ENCODE results near the gene IFNG-AS1. TPM values are rescaled to one million over a fixed set of nuclear protein-coding genes. Genes with fewer than 3 reads are reported as not detected.

IFNG-AS1 gene
- total RNA-seq (under 1 TPM; 0.42 to 0.54 TPM), polyA plus RNA-seq (not detected)
- long read RNA-seq, donor 1, result 0 reads
- long read RNA-seq, donor 2, partial matches to known transcripts, result 0 of 1 reads
- long read RNA-seq, donor 2, other reads (novel, unspliced or antisense), result 1 of 1 reads

DNA sequence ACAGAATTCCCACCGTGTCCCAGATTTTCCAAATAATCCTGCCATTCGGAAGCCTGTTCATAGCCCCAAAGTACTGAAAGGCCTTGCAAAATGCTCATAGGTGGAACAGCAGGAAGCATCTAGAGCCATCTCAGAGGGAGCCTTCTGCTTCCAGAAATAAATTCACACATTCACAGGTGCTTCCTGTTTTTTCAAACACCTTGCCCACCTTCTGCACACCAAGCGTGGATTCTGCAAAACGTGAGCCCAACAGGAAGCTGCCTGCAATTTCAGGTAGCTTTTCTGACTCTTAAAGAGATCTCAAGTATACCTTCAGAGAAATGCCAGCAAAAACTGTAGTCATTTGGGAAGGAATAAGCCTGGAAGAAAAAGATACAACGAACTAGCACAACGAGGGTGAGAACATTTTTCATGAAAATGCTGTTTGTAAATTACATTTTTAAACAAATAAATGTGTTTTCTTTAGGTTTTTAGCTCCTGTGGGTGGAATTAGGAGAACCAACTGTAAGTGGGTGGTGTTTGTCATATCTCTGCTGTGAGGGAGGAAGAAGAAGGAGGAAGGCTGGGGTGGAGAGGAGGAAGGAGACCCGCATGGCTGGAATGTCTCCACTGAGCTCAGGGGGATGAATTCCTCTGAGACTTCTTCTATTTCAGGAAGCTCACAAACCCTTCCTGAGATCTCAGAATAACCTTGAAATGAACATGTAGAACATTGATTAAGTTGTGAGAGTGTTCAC is at the start of gene IFNG-AS1:
IFNG-AS1 (plus strand) TSS at position 264 of the 737 bp plus-strand sequence.
- Histone ChIP-seq H3K27ac (ENCODE audit: low read depth in 1 of 2, low read length in 2 of 2) (no peak within 1 kb of the TSS), H3K27me3 (ENCODE audit: control insufficient read depth in 1 of 2, insufficient read depth in 2 of 2, low read length in 1 of 2) (peaks cover 0 to 2% of the 10 kb centered on the region in 2 donors), H3K9me3 (ENCODE audit: control insufficient read depth, low read length) (peaks cover 2% of the 10 kb centered on the region), H3K36me3 (ENCODE audit: control insufficient read depth in 1 of 2, insufficient read depth in 2 of 2, low read length in 1 of 2) (no peaks in the 10 kb centered on the region), H3K4me3 (ENCODE audit: low read length in 2 of 2) (no peak within 1 kb of the TSS), H3K4me1 (ENCODE audit: control insufficient read depth in 1 of 2, insufficient read depth in 2 of 2, low read length in 2 of 2) (no peaks in the 10 kb centered on the region)
- DNase-seq (no peak), ATAC-seq (ENCODE audit: low FRiP score) (no peak)
- 52 to 56% methylated on average over 7 of the region's 7 CpGs for WGBS, 2 donors
- intact Hi-C loops (cut with DNase I), result no loop called here

DNA sequence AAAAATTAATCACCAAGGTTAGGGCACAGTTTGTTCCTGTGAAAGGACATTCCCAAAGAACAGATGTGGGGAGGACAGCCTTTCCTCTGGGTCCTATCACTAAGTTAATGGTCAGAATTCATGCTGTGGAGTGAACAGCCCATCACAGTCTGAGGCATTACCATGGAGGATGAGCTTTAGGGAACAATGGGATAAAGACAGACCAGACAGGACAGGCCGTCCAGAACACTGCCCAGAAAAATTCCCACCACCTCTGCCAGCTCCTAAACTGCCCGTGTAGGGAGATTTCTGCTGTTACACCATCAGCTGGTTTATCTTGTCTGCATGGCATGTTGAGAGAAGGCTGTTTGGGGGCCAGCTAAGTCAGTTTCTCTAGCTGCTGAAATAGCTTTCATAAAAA is 49.6 kb upstream of the IFNG-AS1 start:
- Histone ChIP-seq H3K27me3 (ENCODE audit: control insufficient read depth in 1 of 2, insufficient read depth in 2 of 2, low read length in 1 of 2) (no peaks in the 10 kb centered on the region), H3K4me1 (ENCODE audit: control insufficient read depth in 1 of 2, insufficient read depth in 2 of 2, low read length in 2 of 2) (no peaks in the 10 kb centered on the region), H3K4me3 (ENCODE audit: low read length in 2 of 2) (no peak overlapping the region), H3K27ac (ENCODE audit: low read depth in 1 of 2, low read length in 2 of 2) (no peak overlapping the region), H3K36me3 (ENCODE audit: control insufficient read depth in 1 of 2, insufficient read depth in 2 of 2, low read length in 1 of 2) (no peaks in the 10 kb centered on the region), H3K9me3 (ENCODE audit: control insufficient read depth, low read length) (no peaks in the 10 kb centered on the region)
- 58 to 59% methylated on average over 2 of the region's 2 CpGs for WGBS, 2 donors
- DNase-seq, result no peak
- no peak for ATAC-seq (ENCODE audit: low FRiP score)
- intact Hi-C loops (cut with DNase I), result loop anchor here (5.0 to 10.0 kb wide), 4 partner anchors 285 to 582 kb away; partner anchors contain the start of gene DYRK2 (in 1 of the 2)

DNA sequence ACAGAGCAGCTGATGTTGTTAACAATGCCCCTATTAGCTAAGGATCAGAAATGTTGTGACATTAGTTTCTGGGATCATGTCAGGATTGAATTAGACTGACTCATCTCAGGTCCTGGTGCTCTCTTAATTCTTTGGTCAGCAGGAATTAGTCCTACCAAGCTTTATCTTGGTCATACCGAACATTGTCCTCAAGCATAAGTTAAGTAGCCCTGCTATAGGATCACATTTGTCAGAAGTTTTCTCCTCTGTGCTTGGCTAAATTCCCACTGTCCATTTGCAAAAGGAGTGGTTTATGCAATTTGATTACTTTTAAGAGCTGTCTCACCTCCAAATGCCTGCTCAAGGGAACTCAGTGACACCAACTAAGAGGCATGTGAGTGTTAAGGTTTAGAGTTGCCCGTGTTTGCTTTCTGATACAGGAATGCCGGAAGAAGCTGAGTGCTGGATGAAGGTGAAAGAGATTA is 48.4 kb upstream of the IFNG-AS1 start:
- Histone ChIP-seq H3K4me3 (ENCODE audit: low read length in 2 of 2) (no peak overlapping the region), H3K27me3 (ENCODE audit: control insufficient read depth in 1 of 2, insufficient read depth in 2 of 2, low read length in 1 of 2) (no peaks in the 10 kb centered on the region), H3K27ac (ENCODE audit: low read depth in 1 of 2, low read length in 2 of 2) (no peak overlapping the region), H3K4me1 (ENCODE audit: control insufficient read depth in 1 of 2, insufficient read depth in 2 of 2, low read length in 2 of 2) (no peaks in the 10 kb centered on the region), H3K9me3 (ENCODE audit: control insufficient read depth, low read length) (no peaks in the 10 kb centered on the region), H3K36me3 (ENCODE audit: control insufficient read depth in 1 of 2, insufficient read depth in 2 of 2, low read length in 1 of 2) (no peaks in the 10 kb centered on the region)
- intact Hi-C loops (cut with DNase I), result loop anchor here (5.0 kb wide), 2 partner anchors 499 to 584 kb away; no protein-coding TSS in a partner anchor
- WGBS, 2 donors, result 62 to 64% methylated on average over 3 of the region's 3 CpGs
- ATAC-seq (ENCODE audit: low FRiP score) (no peak), DNase-seq (no peak)

DNA sequence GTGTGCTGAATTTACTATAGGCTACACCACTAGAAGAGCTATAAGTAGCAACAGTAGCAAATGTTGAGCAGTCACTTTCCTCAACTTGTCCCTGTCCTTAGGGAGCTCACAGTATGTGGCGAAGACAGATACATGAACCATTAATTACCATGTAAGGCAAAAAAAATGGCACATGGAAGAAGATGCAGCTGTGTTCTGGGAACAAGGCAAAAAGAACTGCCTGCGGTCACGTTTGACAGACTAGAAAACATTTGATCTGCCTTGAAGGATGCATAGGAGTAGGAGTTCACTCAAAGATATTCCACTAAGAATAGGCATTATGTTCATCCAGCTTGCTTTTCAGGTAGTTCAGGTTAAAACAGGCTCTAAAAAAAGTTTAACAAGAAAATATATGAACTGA is 46.5 kb upstream of the IFNG-AS1 start:
- Histone ChIP-seq H3K36me3 (ENCODE audit: control insufficient read depth in 1 of 2, insufficient read depth in 2 of 2, low read length in 1 of 2) (no peaks in the 10 kb centered on the region), H3K27ac (ENCODE audit: low read depth in 1 of 2, low read length in 2 of 2) (no peak overlapping the region), H3K9me3 (ENCODE audit: control insufficient read depth, low read length) (no peaks in the 10 kb centered on the region), H3K4me1 (ENCODE audit: control insufficient read depth in 1 of 2, insufficient read depth in 2 of 2, low read length in 2 of 2) (no peaks in the 10 kb centered on the region), H3K27me3 (ENCODE audit: control insufficient read depth in 1 of 2, insufficient read depth in 2 of 2, low read length in 1 of 2) (no peaks in the 10 kb centered on the region), H3K4me3 (ENCODE audit: low read length in 2 of 2) (no peak overlapping the region)
- no peak for ATAC-seq (ENCODE audit: low FRiP score)
- intact Hi-C loops (cut with DNase I), result loop anchor here (2.0 to 5.0 kb wide), 3 partner anchors 500 to 586 kb away; no protein-coding TSS in a partner anchor
- no peak for DNase-seq
- WGBS, 2 donors, result 86 to 88% methylated on average over 3 of the region's 3 CpGs

DNA sequence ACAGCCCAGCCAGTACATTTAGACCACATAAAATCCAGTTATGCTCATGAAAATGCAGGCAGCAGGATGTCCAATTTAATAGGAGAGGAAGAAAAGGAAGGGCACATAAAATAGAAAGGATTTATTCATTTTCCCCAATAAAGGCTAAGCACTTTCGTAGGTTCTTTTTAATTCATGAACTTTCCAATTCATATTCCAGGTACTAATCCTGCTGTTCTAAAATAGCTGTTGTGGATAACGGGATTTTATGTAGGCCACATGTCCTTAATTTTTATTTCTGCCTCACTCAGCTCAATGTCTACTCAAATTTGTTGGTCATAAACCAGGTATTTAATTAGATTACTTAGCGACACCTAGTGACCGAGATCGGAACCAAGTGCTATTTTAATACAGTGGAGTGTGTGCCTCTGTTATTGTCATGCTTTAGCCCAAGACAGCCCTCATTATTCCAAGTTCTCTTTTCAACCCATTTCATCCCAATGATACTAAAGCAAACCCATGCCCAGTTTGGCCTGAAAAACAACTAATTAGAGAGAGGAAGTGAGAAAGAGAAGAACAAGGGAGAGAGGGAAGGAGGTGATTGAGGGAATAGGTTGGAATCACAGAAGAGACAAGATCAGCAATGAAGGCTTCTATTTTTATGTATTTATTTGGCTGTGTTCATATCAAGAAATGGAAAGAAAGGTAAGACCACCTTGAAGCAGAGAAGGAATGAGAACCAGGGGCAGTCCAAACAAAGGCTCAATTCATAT is 45.9 kb upstream of the IFNG-AS1 start:
- Histone ChIP-seq H3K27me3 (ENCODE audit: control insufficient read depth in 1 of 2, insufficient read depth in 2 of 2, low read length in 1 of 2) (no peaks in the 10 kb centered on the region), H3K9me3 (ENCODE audit: control insufficient read depth, low read length) (no peaks in the 10 kb centered on the region), H3K27ac (ENCODE audit: low read depth in 1 of 2, low read length in 2 of 2) (no peak overlapping the region), H3K36me3 (ENCODE audit: control insufficient read depth in 1 of 2, insufficient read depth in 2 of 2, low read length in 1 of 2) (no peaks in the 10 kb centered on the region), H3K4me3 (ENCODE audit: low read length in 2 of 2) (no peak overlapping the region), H3K4me1 (ENCODE audit: control insufficient read depth in 1 of 2, insufficient read depth in 2 of 2, low read length in 2 of 2) (no peaks in the 10 kb centered on the region)
- ATAC-seq (ENCODE audit: low FRiP score), result peak; percentile 90
- WGBS, 2 donors, result 7 to 9% methylated on average over 5 of the region's 5 CpGs
- peak in 1 of 2 donors; percentile 54 for DNase-seq
- intact Hi-C loops (cut with DNase I), result loop anchor here (2.0 to 5.0 kb wide), 3 partner anchors 501 to 587 kb away; no protein-coding TSS in a partner anchor

DNA sequence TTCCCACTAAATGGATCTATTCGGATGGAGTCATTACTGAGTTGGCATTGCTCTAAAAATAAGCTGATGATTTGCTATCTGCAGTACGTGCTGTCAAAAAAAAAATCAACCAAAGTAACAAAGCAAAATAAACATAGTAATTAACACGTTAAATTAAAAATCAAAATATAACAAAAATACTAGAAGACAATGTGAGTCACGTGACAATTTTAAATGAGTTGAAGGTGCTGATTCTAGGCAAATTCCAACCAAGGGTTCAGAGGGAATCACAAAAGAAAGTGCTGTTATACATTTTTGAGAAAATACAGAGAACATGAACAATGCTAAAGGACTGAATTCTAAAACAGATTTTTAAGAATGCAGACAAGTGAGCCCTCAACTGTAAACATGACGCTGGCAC is 45.2 kb upstream of the IFNG-AS1 start:
- H3K36me3 ChIP-seq (ENCODE audit: control insufficient read depth in 1 of 2, insufficient read depth in 2 of 2, low read length in 1 of 2), result no peaks in the 10 kb centered on the region
- no peaks in the 10 kb centered on the region for H3K27me3 ChIP-seq (ENCODE audit: control insufficient read depth in 1 of 2, insufficient read depth in 2 of 2, low read length in 1 of 2)
- H3K4me3 ChIP-seq (ENCODE audit: low read length in 2 of 2), result no peak overlapping the region
- no peaks in the 10 kb centered on the region for H3K9me3 ChIP-seq (ENCODE audit: control insufficient read depth, low read length)
- ATAC-seq (ENCODE audit: low FRiP score), result no peak
- H3K4me1 ChIP-seq (ENCODE audit: control insufficient read depth in 1 of 2, insufficient read depth in 2 of 2, low read length in 2 of 2), result no peaks in the 10 kb centered on the region
- intact Hi-C loops (cut with DNase I), result loop anchor here (5.0 kb wide), 2 partner anchors 502 to 587 kb away; no protein-coding TSS in a partner anchor
- no peak overlapping the region for H3K27ac ChIP-seq (ENCODE audit: low read depth in 1 of 2, low read length in 2 of 2)
- DNase-seq, result no peak
- WGBS, 2 donors, result 76 to 80% methylated on average over 5 of the region's 5 CpGs

DNA sequence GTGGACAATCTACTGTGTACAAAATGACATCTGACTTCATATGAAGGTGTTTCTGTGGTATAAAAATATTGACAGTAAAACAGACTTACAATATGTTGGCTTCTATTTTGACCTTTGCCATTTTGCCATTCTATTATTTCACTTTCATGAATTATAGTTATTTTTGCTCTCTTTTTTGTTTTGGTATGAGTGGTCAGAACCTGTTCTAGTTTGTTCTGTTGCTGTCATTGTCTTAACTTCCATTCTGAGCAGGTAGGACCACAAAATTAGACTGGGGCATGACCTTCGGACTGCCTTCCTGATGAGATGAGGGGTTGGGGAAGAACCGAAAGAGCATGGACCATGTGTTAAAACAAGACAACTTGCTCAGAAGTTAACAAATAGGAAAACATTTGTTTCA is 36.5 kb upstream of the IFNG-AS1 start:
- Histone ChIP-seq H3K9me3 (ENCODE audit: control insufficient read depth, low read length) (no peaks in the 10 kb centered on the region), H3K4me3 (ENCODE audit: low read length in 2 of 2) (no peak overlapping the region), H3K36me3 (ENCODE audit: control insufficient read depth in 1 of 2, insufficient read depth in 2 of 2, low read length in 1 of 2) (no peaks in the 10 kb centered on the region), H3K27ac (ENCODE audit: low read depth in 1 of 2, low read length in 2 of 2) (no peak overlapping the region), H3K27me3 (ENCODE audit: control insufficient read depth in 1 of 2, insufficient read depth in 2 of 2, low read length in 1 of 2) (no peaks in the 10 kb centered on the region), H3K4me1 (ENCODE audit: control insufficient read depth in 1 of 2, insufficient read depth in 2 of 2, low read length in 2 of 2) (no peaks in the 10 kb centered on the region)
- 87 to 90% methylated on average over 2 of the region's 2 CpGs for WGBS, 2 donors
- intact Hi-C loops (cut with DNase I), result no loop called here
- DNase-seq (no peak), ATAC-seq (ENCODE audit: low FRiP score) (no peak)

DNA sequence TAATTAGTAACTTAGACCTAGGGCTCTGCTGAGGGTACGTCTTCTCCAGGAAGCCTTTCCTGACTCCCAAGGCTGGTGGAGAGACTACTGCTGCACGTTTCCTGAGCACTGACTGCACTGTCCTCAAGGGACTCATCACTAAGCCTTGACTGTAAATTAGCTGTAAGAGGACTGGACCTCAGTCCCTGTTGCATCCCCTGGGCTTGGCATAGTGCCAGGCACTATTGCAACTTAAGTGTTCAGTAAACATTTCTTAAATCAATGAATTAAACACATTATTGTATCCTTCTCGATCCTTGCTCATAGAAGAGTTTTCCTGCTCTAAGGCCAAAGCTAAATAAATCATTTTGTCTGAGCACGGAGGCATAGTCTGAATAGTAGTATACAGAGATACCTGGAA is 31.9 kb upstream of the IFNG-AS1 start:
- H3K4me3 ChIP-seq (ENCODE audit: low read length in 2 of 2), result no peak overlapping the region
- no peak overlapping the region for H3K27ac ChIP-seq (ENCODE audit: low read depth in 1 of 2, low read length in 2 of 2)
- WGBS, 2 donors, result 74 to 78% methylated on average over 4 of the region's 4 CpGs
- no peaks in the 10 kb centered on the region for H3K36me3 ChIP-seq (ENCODE audit: control insufficient read depth in 1 of 2, insufficient read depth in 2 of 2, low read length in 1 of 2)
- intact Hi-C loops (cut with DNase I), result no loop called here
- no peak for DNase-seq
- no peaks in the 10 kb centered on the region for H3K9me3 ChIP-seq (ENCODE audit: control insufficient read depth, low read length)
- ATAC-seq (ENCODE audit: low FRiP score), result no peak
- H3K27me3 ChIP-seq (ENCODE audit: control insufficient read depth in 1 of 2, insufficient read depth in 2 of 2, low read length in 1 of 2), result no peaks in the 10 kb centered on the region
- H3K4me1 ChIP-seq (ENCODE audit: control insufficient read depth in 1 of 2, insufficient read depth in 2 of 2, low read length in 2 of 2), result no peaks in the 10 kb centered on the region

Data from aorta (tissue), 5 donors.